Activated CD4-positive, alpha-beta T cell treated with anti-CD3 and anti-CD28 coated beads, Interleukin-2, amount 50 U/mL, for 48 hours (primary cell): ENCODE data around the gene ADAMTSL1.

Source experiments
- DNase-seq, 2 experiments: peaks; one replicate each; pipeline ENCODE4 v3.0.0-alpha.2; 2020

ADAMTSL1 gene

DNA sequence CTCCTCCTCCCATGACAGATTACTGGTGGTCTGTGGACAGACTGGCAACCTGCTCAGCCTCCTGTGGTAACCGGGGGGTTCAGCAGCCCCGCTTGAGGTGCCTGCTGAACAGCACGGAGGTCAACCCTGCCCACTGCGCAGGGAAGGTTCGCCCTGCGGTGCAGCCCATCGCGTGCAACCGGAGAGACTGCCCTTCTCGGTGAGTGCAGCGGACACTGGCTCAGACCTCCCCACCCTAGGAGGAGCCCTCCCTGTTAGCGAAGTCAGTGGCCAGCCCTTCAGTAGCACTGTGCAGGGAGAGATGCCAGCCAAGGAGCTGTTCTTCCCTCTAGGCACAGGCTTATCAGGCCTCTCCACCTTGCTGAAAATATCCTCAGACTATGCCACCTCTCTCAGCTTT, 415.6 kb downstream of the ADAMTSL1 start:
- DNase-seq = no peak

DNA sequence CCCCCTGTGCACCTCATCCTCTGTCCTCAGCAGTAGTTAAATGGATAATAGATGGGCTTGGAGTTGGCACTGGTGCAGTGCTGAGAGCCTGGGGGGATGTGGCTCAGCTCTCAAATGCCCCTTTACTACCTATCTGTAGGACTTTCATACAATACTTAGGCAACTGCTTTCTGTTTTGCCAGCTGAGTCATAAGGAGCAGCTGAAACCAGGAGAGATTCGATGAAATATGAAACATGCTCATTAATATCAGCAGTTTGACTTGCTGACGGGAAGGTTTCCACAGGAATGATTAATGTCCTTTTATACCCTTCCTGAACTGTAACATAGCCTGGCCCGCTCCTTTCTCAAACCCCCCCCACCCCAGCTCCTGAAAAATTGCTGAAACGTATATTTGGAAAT, 416.4 kb downstream of the ADAMTSL1 start:
- DNase-seq = no peak

DNA sequence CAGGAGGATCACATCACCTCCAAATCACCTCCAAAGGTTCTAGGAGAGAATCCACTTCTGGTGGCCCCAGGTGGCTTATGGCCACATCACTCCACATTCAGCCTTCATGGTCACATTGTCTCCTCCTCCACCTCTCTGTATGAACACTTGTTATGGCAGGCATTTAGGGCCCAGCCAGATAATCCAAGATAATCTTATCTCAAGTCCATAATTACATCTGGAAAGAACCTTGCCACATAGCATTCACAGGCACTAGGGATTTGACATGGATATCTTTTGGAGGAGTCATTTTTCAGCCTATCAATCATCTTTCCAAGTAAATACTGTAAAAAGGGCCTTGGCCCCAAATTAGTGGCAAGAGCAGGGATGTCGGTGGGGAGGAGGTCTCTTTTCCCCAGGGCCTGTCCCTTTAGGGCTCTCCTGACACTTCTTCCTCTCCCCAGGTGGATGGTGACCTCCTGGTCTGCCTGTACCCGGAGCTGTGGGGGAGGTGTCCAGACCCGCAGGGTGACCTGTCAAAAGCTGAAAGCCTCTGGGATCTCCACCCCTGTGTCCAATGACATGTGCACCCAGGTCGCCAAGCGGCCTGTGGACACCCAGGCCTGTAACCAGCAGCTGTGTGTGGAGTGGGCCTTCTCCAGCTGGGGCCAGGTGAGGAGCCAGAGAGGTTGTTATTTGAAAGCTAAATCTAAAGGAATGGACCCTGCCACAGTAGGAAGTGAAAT, 418.2 kb downstream of the ADAMTSL1 start:
- no peak for DNase-seq

DNA sequence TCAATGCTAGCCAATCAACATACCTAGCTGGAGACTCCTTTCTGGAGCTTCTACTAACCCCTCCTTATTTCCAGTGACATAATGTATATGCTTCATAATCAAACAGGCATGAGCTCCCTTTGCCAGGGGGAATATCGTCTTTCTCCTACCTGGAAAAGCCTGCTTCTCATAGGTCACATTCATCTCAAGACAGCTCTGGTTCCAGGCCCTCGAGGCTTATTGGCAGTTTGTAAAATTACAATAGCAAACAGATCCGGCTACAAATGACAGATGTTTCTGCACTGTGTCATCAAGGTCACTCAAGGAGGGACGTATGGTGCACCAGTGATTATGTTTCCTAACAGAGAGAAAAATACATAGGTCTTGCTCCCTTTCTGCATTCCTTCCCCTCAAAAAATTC, 419.1 kb downstream of the ADAMTSL1 start:
- no peak for DNase-seq

DNA sequence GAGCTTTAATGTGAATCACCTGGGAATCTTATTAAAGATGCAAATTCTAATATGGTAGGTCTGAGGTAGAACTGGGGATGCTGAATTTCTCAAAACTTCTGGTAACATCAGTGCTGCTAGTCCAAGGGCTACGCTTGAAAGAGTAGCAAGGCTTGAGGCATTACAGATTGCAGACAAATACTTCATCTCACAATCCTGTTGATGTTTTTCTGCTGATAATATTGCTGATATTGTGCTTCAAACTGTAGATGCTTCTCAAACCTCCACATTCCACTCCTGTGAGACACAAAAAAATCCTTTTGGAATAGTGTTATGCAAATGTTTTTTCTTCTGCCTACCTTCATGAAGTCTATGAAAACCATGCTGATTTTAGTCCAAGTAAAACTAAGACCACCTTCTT, 419.5 kb downstream of the ADAMTSL1 start:
- DNase-seq = no peak

DNA sequence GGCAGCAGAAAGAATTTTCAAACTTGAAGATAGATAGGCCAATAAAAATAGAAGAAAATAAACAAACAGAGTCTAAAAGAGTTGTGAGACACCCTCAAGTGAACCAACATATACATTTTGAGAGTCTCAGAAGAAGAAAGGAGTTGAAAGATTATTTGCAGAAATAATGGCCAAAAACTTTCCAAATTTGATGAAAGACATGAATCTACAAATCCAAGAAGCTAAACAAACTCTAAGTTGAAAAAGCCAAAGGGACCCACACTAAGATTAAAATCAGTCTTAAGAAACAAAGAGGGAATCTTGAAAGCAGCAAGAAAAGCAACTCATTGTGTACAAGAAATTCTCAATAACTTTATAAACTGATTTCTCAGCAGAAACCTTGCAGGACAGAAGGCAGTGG, 422.1 kb downstream of the ADAMTSL1 start:
- DNase-seq = no peak

DNA sequence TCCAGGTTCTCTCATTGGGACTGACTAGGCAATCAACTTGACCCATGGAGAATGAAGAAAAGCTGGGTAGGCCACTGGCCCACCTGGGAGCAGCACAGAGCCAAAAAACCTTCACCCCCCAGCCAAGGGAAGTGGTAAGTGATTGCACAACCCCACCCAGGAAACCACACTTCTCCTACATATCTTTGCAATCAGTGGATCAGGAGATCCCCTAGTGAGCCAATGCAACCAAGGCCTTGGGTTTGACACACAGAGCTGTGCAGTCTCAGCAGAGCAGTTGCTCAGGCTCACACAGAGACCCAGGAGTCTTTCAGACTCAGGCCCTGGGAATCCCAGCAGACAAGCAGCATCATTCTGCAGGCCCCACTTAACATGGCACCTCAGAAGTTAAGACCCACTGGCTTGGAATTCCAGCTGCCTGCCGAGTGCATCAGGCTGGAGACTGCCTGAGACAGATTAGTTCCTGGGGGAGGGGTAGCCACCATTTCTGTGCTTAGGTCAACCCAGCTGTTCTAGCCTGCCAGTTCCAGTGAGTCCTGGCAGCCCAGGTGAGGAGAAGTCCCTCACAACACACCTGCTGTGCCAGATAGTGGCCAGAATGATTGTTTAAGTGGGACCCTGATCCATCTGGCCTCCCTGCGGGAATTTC, 422.7 kb downstream of the ADAMTSL1 start:
- no peak for DNase-seq

DNA sequence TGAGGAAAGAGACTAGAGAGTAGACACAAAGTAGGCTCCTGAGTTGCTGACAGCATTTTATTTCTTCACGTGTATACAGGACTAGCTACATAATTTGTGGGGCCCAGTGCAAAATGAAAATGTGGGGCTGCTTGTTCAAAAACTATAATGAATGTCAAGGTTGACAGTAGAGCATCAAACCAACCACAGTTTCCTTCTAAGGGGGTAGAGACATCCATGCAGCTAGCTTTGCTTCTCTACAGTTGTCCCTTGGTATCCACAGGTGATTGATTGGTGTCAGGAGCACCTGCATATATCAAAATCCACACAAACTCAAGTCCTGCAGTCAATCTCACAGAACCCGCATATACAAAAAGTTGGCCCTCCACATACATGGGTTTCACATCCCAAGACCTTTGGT, 429.5 kb downstream of the ADAMTSL1 start:
- DNase-seq = no peak

DNA sequence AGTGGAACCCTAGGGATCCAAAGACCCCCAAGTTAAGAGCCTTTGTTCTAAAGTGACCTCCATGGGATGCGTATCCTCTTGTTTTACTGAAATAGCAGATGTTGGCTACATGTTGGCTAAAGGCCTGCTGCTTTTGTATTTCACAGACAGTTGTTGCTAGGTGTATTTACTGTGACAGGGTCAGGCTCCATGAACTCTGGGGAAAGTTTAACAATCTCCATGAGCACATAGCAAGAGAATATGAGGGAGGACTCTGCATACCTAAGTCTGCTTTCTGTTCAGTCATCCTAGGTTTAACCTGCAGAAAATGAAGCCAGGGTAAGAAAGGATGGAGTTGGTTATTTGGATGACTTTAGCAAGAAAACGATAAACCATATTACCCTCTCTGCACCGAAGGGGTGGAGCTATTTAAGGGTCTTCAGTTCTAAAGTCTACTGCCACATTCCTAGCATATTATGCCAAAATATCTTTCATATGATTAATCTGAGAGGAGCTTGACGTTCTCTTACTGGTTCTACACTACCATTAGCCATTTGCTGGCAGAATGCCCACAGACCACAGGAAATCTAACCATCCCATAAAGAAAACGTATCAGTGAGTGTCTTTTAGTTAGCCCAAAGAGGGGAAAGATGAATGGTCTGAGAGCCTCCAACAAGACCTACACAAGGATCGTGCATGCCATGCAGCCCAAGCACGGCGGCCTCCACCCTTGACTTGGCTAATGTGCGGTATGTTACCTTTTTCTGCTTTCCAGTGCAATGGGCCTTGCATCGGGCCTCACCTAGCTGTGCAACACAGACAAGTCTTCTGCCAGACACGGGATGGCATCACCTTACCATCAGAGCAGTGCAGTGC, 431.3 kb downstream of the ADAMTSL1 start:
- DNase-seq = no peak

DNA sequence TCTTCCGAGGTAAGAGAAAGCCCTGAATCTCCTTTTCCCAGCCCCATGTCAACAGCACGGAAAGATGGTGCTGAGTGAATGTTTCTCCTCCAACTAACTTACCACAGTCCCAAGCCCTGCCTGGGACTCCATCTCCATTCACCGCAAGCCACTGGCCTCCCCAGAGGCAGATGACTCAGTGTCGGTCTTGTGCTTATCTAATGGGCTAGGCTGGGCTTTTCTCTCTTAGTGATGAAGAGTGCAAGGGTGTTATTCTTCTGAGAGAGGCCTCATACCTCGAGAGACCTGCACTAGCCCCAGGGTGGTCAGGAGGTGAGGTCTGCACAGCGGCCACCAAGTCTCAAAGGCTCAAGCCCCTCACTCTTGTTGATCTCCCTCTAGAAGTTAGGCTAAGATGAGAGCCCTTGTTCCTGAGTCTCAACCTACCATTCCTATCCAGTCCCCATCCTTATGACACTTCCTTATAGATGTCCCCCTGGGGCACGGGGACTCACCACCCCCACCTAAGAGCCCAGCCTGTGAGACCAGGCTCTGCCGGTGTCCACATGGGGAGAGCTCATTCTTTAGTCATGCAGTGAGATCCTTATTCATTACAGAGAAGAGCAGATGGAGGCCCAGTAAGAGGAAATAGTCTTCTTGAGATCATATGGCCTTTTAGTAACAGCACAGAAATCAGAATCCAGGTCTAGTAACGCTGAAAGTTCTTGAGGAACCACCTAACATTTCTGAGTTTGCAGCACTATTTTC, 432.1 kb downstream of the ADAMTSL1 start:
- no peak for DNase-seq

DNA sequence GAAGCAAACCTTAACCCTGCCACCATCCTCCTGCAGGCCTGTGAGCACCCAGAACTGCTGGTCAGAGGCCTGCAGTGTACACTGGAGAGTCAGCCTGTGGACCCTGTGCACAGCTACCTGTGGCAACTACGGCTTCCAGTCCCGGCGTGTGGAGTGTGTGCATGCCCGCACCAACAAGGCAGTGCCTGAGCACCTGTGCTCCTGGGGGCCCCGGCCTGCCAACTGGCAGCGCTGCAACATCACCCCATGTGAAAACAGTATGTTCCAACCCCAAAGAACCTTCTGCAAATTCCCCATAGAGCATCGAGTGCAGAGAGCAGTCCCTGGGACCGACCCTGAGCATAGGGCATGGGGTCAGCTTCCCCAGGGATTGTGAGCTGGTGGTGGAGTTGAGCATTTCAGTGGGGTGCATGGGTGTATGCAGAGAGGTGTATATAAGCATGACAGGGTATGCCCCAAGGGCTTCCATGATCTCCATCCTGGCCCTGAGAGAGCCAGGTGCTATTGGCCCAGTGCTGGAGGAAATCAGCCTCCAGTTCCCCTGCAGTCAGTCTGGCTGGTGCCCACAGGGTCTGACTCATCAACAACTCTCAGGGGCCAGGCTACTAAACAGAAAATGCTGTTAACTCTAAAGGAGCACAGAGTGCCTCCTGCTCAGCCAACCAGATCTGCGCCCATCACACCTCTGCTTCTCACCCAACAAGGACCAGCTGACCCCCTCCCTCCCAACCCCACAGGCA, 432.9 kb downstream of the ADAMTSL1 start:
- no peak for DNase-seq

DNA sequence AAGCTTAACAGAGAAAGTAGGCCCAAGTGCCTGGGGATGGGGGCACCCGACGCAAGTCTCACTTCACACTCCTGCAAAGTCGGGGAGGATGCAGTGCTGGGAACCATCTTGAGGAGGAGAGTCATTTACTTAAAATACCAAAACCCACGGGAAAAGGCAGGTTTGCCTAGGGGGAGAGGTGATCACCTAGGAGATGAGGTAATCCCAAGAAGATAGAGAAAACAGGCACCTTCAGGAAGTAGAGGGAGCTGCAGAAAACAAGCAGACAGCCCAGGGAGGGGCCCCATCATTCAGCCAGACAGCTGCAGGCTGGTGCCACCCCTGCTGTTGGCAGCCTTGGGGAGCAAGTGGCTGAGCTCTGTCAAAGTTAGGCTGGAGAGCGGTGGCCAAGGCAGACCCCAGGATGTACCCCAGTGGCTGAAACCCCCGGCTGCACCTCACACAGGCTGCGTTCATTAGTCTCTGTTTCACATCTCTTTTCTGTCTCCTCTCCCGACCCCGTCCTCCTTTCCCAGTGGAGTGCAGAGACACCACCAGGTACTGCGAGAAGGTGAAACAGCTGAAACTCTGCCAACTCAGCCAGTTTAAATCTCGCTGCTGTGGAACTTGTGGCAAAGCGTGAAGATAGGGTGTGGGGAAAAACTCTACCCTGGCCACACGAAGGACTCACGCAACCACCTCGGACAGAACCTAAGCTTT, 434.1 kb downstream of the ADAMTSL1 start:
- no peak for DNase-seq

DNA sequence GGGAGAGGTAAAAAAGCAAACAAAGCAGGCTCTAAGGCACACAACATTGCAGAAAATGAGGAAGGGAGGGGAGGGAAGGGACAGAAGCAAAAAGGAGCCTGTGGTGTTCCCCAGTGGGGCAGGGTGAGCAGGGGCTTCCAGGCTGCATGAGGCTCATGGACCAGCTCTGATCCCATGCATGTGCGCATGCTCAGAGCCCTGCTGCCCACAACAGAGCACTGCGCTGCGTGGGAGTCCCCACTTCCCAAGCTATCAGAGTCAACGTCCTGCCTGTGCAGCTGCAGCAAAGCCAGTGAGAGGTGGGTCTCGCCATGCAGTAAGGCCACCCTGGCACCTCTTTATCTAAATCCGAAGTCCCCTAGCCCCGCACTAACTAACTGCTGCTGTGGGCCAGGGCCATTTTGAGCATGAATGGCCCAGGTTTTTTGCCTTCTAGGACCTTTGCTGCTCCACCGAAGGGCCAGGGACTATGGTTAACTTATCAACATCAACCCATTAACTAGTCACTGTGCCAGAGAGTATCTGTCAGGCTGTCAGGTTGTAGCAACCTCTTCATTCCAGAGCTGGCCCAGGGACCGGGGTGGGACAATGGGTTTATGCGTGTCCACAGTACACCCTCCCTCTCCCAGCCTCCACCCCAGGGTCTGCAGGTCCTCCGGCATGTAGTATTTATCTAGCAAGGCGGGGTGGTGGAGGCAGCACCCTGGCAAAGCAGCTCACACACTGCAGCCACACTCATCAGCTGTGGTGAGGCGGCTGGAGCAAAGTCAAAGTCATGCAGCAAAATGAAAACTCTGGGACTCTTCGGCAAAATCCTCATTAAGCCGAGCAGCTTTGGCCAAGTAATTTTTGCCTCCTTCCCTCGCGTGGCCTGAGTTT, 435.4 kb downstream of the ADAMTSL1 start:
- DNase-seq = no peak

DNA sequence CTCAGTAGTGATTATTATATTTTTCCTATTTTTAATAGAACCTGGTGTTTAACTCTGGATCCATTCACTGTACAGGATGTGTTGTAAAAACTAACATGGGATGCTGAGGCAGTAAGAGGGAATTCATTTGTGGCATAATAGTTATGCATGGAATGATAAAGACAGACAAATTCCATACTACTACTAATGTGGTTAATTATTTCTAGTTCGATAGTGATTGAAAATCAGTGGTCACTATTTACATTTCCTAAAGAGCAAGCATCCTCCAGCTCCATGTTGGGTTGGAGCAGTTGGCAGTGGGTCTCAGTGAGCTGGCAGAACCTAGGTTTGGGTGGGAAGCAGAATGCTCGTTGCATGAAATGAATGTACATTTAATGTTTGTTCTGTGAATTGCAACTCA, 436.5 kb downstream of the ADAMTSL1 start:
- no peak for DNase-seq

DNA sequence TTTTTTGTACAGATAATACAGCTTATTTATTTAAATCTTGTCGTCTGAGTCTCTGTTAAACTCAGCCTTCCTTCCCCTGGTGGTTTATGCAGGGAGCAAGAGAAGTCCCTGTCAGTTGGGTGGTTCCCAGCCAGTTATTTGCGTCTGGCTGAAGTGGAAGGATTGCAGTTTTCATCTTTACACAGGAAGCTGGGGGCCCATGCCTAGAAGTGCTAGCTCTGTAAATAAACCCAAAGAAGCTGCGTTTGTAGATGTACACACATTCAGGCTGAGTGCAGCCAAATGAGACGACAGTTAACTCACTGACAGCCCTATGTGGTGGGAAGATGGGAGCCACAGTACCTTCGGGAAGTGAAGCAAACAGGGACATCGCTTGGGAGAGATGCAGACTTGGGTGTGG, 437.0 kb downstream of the ADAMTSL1 start:
- DNase-seq = no peak

DNA sequence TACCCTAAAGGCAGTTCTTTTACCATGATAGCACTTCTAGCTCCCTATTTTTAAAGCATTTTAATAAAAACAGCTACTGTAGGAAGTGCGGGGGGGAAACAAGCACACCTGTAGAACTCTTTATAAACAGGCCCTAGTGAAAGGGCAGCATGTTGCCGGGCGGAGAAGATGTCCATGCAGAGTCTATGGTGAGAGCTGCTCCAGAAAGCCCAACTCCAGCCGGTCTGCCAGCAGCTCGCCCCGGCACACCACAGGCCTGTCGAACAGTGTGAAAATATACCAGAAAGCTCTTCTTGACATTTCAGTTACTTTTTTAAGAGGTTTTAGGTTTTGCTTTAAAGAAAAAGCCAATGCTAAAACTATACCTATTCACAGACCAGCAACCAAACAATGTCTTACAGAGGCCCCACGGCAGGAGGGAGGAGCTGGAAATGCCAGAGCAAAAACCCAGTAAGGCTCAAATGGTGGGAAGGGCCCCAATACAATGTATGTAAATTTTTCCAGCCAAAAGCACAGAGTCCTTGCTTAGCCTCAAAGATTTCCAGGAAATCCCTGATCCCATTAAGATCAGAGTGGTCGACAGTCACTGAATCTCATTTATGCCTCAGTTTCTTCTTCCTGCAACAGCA, 437.9 kb downstream of the ADAMTSL1 start:
- no peak for DNase-seq

DNA sequence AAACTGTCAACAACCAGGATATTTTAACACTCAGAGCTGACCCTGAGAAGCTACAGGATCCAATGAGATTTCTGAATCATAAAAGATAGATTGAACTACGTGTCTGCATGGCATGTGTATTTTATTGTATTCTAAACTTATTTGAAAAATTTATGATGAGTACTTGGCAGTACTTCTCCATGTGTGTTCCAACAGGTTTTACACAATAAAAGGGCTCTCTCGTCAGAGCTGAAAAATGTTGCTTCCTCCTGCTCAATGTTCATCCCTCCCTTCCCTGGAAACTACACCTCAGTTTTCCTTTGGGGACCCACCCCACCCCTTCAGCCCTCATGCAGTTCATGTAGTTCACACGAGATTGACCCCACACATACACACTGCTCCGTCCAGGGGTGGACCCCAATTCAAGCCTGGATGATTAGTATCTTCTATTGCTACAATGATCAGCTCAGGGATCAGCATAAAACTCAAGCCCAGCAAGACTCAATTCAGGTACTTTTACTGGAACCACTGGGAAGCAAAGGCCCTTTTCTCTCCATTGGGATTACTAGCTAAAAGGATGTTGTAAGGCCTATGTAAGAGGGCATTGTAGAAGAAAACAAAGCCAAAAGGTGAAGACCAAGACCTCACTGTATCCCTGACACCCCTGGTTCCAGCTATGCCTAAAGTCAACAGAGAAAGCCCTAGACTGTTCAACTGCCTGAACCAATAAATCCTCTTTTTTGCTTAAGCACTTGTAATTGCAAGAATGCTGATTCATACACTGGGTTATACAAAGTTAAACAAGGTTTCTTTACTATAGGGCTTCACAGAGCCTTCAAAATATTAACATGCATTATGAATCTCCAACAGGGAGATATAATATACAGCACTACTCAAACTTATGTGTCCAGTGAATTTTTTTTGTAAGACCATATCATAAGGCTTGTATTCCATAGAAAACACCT, 446.5 kb downstream of the ADAMTSL1 start:
- no peak for DNase-seq

DNA sequence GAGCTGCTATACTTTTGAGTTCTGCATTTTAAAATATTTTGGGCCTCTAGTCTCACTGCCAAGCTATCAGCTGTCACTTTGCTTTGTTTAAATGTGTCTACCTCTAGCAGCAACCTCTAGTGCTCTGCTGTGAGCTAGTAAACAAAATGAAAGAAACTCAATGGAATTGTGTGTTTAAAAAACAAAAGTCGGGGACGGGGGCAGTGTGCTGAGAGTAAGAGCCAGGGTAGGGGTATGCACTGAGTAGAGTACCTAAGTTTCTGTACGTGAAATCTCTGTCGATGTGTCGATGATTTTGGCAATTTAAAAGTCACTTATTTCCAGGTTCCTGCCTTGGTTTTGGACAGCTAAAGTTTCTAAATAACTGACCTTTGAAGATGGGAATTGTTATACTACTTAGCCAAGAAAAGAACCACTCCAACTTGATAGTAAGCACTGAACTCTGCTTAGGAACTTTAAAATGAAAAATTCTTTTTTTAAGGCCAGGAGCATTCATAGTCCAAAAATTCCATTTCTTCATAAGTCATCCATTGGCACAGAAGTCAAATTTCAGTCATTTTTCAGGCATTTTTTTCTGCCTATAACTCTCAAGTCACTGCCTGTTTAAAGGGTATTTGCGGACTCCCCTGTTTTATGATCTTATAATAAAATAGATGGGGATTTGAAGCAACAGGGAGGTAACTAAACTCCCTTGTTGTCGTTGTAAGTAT, 447.6 kb downstream of the ADAMTSL1 start:
- DNase-seq = no peak
